ENCODE data around the gene PCGF2.
A peak's percentile ranks its signal among the peaks of the same experiment; 100 is the strongest.
"Not testable (repeated sequence)": the region's sequence is repeated elsewhere in the genome, so short reads cannot be mapped to it uniquely, and the experiment has no call there.

The PCGF2 gene

DNA sequence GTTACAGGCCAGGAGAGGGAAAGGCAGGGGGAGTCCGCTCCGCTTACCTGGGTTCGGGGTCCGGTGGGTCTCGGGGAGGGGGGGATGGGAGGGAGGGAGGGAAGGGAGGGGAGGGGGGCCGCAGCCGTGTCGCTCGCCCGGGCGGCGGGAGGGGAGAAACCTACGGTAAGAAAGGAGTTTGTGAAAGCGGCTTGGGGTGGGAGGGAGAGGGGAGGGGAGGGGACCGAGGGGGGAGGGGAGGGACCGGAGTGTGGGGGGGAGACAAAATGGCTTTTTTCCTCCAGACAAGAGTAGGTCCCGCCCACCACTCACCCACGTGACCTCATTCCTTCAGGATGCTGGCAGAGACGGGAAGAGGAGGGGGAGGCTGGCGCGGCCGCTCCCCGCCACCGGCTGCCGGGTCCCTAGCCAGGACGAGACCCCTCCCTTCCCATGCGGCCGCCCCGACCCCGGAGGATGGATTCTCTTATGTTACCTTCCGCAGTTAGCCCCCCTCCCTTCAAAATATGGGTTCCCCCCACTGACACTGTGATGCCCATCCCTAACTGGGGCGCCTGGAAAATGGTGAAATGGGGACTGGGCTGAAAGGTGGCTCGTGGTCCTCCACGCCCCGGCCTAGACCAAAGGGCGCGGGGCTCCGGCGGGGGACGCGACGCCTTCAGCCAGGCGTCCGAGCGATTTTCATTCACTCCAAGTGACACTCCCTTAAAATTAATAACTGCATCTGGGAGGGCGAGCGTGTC is at the start of gene PCGF2:
Gene PCGF2 (minus strand): TSS at position 188 of the 743 bp plus-strand sequence. CDS start 7,934 bp downstream, outside the sequence.
- peak; percentile 93 for DNase-seq (ENCODE audit: low spot score)

- no peak for DNase-seq (ENCODE audit: low spot score)
Measured at GRCh38 chr17:38797828-38798227, 49.7 kb upstream of the PCGF2 start.

- DNase-seq (ENCODE audit: low spot score): no peak
Measured at GRCh38 chr17:38797158-38797490, 49.0 kb upstream of the PCGF2 start.

GRCh38 chr17:38796451-38797157 is 48.5 kb upstream of the PCGF2 start:
- DNase-seq (ENCODE audit: low spot score): no peak

GRCh38 chr17:38794221-38794620 is 46.1 kb upstream of the PCGF2 start:
- DNase-seq (ENCODE audit: low spot score): no peak

GRCh38 chr17:38791162-38791561 is 43.0 kb upstream of the PCGF2 start:
- DNase-seq (ENCODE audit: low spot score): no peak

GRCh38 chr17:38790148-38790707 is 42.1 kb upstream of the PCGF2 start:
- DNase-seq (ENCODE audit: low spot score): not testable (repeated sequence)

- DNase-seq (ENCODE audit: low spot score): no peak
Measured at GRCh38 chr17:38789185-38789584, 41.0 kb upstream of the PCGF2 start.

- DNase-seq (ENCODE audit: low spot score): not testable (repeated sequence)
Measured at GRCh38 chr17:38787999-38788398, 39.9 kb upstream of the PCGF2 start.

DNA sequence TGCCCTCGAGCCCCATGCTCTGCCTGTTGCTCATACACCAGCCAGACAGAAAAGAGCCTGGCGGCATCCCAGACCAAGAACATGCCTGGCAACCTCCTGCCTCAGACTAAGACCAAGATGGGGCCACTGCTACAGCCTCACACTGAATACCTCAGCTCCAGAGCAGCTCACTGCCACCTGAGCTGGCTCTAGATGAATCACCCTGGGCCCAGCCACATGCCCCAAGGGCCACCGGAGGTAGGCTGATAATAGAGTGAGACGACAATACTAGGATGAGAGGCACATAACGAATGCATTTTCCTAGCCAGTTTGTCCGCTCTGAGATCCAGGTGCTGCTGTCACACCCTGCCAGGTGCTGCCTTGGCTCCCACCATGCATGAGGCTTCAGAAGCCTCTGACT is 38.2 kb upstream of the PCGF2 start:
- DNase-seq (ENCODE audit: low spot score): no peak

DNA sequence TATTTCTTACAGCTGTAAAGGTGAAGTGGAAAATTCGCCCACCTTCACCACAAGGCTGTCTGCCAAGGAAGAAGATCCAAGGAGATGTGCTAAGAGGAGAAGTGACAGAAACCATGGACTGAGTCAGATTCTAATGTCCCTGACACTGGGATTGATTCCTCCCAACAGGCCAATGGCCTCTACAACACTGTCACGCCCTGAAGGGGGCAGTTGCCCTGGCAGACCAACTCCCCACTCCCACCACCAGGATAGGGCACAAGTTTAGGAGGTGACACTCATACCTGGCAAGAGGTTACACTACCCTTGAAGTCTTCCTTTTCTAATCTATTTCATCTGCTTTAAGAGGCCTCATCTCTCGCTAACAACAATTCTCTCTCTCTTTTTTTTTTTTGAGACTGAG is 35.1 kb upstream of the PCGF2 start:
- DNase-seq (ENCODE audit: low spot score): no peak

DNA sequence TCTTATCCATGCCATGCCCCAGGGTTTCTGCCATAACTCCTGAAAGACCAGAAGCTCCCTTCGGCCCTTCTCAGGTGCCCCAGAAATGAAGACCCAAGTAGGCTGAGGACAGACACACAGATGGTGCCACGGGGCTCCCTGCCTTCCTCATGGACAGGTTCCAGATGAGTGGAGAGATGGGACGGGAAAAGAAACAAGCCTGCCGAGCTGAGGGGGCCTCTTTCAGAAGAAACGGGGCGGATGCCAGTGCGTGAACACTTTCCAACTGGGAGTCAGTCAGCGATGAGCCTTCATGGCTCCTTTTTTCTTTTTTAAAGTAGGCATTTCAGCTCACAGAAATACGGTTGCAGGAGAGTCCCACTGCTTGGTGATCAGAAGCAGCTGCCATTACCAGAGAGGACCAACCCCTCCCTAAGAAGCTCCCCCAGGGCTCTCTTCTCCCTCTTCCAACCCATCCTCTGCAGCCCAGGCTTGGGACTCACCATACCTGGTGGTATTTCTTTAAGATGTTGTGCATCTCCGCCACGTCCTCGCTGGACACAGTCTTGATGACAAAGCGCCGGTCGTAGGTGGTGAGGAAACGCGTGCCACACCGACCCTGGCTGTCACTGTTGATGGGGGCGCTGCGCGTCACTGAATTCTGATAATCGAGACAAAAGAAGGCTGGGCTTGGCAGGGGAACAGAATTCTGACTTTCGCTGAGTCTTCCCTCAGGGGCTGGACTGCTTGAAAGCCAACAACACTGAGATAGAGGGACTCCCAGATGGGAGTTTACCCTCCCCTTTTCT is 32.0 kb upstream of the PCGF2 start:
- DNase-seq (ENCODE audit: low spot score): no peak

GRCh38 chr17:38777641-38778250 is 29.6 kb upstream of the PCGF2 start:
- DNase-seq (ENCODE audit: low spot score): no peak

GRCh38 chr17:38773258-38773657 is 25.1 kb upstream of the PCGF2 start:
- no peak for DNase-seq (ENCODE audit: low spot score)

- DNase-seq (ENCODE audit: low spot score): no peak
Measured at GRCh38 chr17:38768417-38768816, 20.3 kb upstream of the PCGF2 start.

DNA sequence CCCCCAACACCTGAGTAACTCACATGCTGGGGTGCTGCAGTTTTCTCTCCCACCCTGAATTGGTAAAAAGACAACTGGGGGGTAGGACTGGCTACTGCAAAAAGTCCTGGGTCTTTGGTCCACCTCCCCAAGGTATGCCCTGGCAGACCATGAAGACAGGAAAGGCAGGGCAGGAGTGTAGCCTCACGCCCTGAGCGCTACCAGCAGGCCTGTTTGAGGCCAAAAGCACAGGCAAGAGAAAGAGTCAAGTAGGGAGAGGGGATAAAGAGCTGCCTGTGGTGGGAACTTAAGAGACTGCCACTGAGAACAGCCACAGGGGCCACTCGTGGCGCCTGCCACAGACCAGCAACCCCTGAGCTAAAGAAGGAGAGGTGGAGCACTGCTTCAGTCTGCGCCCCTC is 18.2 kb upstream of the PCGF2 start:
- no peak for DNase-seq (ENCODE audit: low spot score)

DNA sequence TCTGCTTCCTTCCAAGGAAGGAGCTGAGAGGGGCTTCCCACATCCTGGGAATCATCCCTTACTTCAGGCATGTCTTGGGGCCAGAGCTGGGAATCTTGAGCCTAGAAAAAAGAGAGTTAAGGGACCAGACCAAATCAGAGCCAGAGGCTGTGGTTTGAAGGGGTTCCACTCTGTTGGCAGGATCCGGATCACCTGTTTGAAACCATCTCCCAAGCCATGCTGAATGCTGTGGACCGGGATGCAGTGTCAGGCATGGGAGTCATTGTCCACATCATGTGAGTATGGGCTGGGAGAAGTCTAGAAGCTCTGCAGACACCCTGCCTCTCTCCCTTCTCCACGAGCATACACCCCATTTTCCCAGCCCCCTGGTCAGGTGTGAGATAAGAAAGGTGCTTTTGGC is 14.1 kb upstream of the PCGF2 start:
- DNase-seq (ENCODE audit: low spot score): no peak

DNA sequence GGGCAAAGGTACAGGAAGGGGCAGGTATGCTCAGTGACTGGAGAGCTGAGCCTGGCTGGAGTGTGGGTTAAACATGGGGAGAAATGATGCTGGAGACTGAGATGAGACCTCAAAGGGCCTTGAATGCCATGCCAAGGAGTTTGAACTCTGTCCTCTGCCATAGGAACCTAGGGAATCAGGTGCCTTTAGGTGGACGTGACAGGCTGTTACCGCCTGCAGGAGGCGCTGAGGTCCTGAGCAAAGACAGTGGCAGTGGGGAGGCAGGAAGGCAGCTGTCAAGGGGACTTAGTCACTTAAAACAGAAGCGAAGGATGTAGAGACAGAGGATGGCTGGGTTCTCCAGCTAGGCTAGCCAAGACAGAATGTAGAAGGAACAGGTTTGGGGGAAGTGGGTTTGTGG is 13.5 kb upstream of the PCGF2 start:
- no peak for DNase-seq (ENCODE audit: low spot score)

GRCh38 chr17:38753071-38753506 is 5.0 kb upstream of the PCGF2 start:
- no peak for DNase-seq (ENCODE audit: low spot score)

- peak; percentile 95 for DNase-seq (ENCODE audit: low spot score)
Measured at GRCh38 chr17:38752308-38753070, 4.4 kb upstream of the PCGF2 start, which contains the start of gene PSMB3. PSMB3 (plus strand) TSS chr17:38752741; CDS start chr17:38752827, 86 bp downstream.

DNA sequence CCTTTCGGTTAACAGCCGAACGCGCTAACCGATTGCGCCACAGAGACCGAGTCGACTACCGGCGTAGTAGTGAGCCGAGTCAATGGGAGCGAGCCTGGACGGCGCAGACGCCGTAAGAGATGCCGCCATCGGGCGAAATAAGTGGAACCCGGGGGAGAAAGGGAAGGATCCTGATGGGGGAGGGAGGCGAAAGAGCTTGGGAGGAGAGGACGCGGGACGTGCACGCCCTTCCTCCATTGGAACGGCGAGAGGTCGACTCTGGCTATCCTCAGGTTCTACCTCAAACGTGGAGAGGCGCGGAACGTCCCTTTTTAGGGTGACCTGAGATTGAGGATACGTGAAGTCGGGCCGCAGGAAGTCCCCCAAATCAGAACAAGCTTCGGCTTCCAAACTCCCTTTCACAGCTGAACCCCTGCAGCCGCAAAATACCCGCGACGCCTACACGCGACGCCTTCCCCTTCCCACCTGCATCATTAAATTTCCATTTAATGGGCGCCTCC is 3.7 kb upstream of the PCGF2 start:
- peak; percentile 91 for DNase-seq (ENCODE audit: low spot score)
